G401.6 (cell line): ENCODE data around the gene POU2F3.

ENCODE experiments used
- FAIRE-seq: peaks from 2 replicates; lab custom pipeline; 2012; peaks lifted over from hg19 to GRCh38; lab: Jason Lieb, UNC

Gene POU2F3

GRCh38 chr11:120239713-120240640 is at the start of gene POU2F3:
POU2F3 (plus strand) TSS chr11:120240140; CDS start chr11:120240344, 204 bp downstream.
- FAIRE-seq, result no peak

- FAIRE-seq, result no peak
Observed at GRCh38 chr11:120191058-120191457, 48.9 kb upstream of the POU2F3 start.

DNA sequence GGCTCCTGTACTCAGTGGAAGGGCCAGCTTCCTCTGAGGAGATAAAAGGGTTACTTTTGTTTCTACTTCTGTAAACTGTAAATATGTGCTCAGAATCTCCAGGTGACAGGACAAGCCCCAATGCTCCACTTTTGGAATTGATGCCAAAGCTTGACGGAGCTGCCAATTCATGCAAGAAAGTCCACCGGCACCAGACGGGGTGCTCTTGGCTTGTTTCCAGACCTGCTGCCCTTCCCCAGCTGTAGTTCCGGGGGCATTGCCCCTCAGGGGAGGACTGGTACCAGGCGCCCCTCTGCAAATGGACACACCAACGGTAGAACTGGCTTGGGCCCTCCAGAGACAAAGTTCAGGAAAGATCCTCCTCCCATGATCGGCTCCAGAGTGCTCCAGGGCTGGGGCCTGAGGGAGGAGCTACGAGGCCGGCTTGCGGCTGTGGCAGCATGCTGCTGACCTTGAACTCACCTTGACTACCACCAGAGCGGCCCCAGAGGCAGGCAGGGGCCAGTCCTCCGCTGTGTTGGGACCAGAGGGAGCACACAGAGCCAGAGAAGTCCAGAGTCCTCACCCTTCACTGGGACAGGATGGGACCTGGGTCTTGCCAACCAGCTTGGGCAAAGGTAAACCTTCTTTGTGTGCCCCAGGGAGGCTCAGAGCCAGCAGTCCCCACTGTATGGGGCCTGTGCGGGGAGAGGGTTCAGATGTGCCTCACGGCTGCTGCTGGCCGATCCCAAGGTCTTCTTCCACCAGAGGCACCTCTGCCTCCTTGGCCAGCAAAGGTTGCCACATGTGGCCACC is 46.9 kb upstream of the POU2F3 start:
- no peak for FAIRE-seq

- no peak for FAIRE-seq
Observed at GRCh38 chr11:120194166-120194565, 45.8 kb upstream of the POU2F3 start.

GRCh38 chr11:120195601-120196320 is 44.2 kb upstream of the POU2F3 start:
- FAIRE-seq, result no peak

- no peak for FAIRE-seq
Observed at GRCh38 chr11:120196826-120197225, 43.1 kb upstream of the POU2F3 start.

- no peak for FAIRE-seq
Observed at GRCh38 chr11:120197251-120197891, 42.6 kb upstream of the POU2F3 start.

DNA sequence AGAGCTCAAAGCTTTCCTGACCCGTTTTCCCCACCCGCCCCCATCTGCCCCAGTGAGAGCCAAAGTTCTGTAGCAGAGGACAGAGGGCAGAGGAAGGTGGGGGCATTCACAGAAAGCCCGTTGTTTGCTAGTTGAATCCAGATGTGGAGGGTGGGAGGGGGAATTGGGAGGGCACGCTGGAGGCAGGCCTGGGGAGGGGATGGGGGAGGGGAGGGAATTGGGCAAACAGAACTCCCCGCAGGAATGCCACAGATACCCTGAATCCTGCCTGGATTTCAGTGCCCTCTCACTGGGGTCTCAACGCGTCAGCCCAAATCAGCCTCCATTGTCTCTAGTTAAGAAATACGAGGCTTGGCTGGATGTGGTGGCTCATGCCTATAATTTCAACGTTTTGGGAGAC is 42.0 kb upstream of the POU2F3 start:
- FAIRE-seq, result no peak

DNA sequence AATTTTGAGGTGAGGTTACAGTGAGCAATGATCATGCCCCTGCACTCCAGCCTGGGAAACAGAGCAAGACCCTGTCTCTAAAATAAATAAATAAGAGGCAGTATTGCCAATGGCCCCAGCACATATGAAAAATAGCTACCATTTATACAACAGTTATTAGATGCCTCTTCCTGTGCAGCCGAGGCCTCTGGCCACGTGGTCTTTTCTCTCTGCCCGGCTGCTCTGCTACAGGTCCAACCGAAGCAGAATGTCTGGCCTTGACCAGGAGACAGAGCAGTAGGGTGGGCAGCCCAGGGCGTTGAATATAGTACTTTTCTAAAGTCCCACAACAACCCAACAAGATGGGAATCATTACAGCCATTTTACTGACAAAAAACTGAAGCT is 41.5 kb upstream of the POU2F3 start:
- FAIRE-seq, result no peak

- FAIRE-seq, result no peak
Observed at GRCh38 chr11:120198787-120199469, 41.0 kb upstream of the POU2F3 start.

DNA sequence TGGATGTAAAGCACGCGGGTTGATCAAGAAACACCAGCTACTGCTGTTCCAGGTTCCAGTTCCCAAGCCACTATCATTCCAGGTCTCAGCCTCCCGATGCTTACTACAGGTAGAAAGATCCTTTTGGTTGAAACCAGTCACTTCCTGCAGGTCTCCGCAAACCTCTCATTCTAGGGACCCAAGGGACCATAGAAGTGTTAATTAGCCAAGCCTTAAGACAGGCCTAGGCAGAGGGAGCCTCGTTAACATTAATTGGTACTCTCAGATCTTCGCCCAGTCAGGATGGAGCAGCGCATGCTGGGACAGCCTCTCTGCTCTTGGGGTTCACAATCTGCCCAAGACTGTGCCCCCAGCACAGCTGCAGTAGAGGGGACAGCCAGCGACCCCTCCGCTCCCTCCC is 40.3 kb upstream of the POU2F3 start:
- FAIRE-seq, result no peak

GRCh38 chr11:120200677-120201076 is 39.3 kb upstream of the POU2F3 start:
- no peak for FAIRE-seq

DNA sequence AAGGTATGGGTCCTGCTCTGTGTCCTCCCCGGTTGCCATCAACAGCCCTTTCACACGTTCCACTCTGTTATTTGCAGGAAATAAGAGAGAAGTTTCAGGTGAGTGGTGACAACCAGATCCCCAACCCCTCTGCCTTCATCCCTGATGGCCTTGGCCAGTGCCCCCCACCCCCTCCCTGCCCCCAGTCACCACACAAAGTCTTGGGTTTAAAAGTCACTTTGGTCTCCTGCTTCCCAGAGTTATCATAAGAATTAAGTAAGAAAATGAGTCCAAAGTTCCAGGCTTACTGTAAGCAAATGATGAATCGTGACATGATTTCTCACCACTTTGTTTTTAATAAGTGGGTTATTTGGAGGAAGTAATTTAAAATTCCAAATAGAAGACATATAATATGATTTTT is 38.3 kb upstream of the POU2F3 start:
- no peak for FAIRE-seq

DNA sequence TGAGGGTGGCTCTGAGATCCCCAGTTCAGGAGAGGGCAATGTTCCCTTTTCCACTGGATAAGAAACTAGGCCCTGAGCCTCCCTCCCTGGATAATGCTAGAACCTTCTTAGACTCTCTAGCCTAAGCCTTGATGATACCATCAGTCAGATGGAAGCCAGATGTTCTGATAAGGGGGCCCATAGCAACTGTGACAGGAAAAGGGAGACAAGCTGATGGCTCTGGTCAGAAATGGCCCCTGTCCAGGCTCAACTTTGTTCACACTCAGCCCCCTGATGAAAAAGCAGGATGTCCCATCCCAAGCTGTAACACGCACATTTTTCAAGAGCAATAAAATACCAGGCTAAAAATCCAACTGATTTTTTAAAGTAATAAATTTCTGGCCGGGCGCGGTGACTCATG is 36.3 kb upstream of the POU2F3 start:
- FAIRE-seq, result no peak

DNA sequence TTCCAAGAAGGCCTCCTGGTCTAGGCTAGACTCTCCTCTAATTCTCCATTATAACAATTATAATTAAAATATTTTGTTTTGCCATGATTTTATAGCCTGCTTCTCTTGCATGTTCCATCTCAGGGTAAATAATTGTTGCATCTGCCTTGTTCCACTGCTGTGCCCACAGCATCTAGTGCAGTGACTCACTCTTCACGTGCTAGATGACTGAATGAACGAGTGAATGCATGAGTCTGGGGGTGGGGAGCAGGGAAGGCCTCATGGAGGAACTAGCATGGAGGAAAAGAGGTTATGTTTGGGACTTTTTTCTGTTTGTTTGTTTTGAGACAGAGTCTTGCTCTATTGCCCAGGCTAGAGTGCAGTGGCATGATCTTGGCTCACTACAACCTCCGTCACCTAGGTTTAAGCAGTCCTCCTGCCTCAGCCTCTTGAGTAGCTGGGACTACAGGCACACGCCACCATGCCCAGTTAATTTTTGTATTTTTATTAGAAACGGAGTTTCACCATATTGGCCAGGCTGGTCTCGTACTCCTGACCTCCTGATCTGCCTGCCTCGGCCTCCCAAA is 34.3 kb upstream of the POU2F3 start:
- FAIRE-seq, result no peak

- no peak for FAIRE-seq
Observed at GRCh38 chr11:120207512-120207911, 32.4 kb upstream of the POU2F3 start.

DNA sequence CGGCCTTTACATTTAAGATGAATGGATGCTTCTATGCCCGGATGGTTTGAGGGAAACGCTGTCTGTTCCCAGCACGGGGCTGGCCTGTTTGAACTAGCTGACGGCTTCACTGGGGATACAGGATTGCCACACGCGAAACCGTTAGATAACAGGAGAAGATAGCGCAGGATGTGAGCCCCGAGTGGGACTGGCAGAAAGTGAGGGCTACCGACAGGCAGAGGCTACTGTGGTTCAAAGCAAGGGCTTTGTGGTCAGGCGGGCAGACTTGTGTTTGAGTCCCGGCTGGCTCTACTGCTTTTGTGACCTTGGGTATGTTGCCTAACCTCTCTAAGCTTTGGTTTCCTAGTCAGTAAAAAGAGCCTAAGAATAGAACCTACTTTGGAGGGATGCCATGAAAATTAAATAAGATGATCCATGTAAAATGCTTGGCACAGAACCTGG is 31.9 kb upstream of the POU2F3 start:
- FAIRE-seq, result no peak

GRCh38 chr11:120208777-120209176 is 31.2 kb upstream of the POU2F3 start:
- no peak for FAIRE-seq

DNA sequence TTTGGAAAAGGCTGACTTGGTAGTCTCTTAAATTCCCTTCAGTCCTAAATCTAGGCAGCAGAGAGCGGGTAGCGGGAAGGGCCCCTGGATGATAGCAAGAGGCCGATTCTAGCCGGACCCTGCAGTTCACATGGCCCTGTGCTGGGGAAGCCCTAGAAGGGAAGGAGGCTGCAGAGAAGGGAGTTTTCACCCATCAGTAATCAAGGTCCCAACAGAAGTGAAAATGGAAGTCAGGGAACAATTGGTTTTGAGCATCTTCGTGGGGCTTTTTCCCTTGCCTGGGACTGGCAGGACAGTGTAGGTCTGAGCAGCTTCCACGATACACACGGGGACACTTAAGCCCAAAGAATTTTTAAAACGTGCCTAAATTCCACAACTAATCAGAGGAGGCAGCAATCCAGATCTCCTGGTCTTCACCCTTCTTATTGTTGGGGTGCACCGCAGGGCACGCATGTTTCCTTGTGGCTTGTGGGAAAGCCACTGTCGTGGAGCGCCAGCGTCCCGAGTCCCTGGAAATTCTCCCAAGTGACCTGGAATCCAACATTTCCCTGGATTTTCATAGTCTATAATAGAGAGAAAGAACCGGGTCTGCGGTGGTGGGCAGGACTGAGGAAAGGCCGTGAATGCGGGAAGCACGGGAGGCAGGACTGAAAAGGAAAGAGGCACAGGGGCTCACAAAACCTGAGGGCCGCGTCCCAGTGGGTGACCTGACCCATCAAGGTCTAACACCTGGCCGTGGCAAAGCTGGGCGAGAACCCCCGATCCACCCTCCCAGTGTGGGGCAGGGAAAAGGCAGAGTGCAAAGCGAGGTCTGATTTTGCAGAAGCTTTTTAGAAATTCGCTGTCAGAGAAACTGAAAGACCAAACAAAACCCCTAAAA is 30.0 kb upstream of the POU2F3 start:
- FAIRE-seq, result no peak
